ENCODE results near the gene MTCH1.
"Not testable (repeated sequence)": the region's sequence is repeated elsewhere in the genome, so short reads cannot be mapped to it uniquely, and the experiment has no call there.

Gene MTCH1

GRCh38 chr6:36955136-36955535 is 30.9 kb downstream of the MTCH1 start:
- Histone ChIP-seq H3K27ac (ENCODE audit: poor library complexity, severe bottlenecking) (no peak overlapping the region), H3K27me3 (ENCODE audit: insufficient read depth, poor library complexity, severe bottlenecking) (no peaks in the 10 kb centered on the region), H3K9me3 (ENCODE audit: severe bottlenecking) (no peaks in the 10 kb centered on the region), H3K36me3 (ENCODE audit: low read depth) (no peaks in the 10 kb centered on the region), H3K4me1 (ENCODE audit: insufficient read depth, poor library complexity, severe bottlenecking) (peaks cover 1% of the 10 kb centered on the region), H3K4me3 (ENCODE audit: severe bottlenecking) (no peak overlapping the region)
- no peak for TF ChIP-seq CTCF (IDR thresholded peaks at IDR 0.05; ENCODE audit: poor library complexity, severe bottlenecking)
- no peak for ATAC-seq (ENCODE audit: low read depth)
- no peak for DNase-seq (ENCODE audit: low spot score)

- TF ChIP-seq CTCF (IDR thresholded peaks at IDR 0.05; ENCODE audit: poor library complexity, severe bottlenecking), result no peak
- H3K4me1 ChIP-seq (ENCODE audit: insufficient read depth, poor library complexity, severe bottlenecking), result peaks cover 8% of the 10 kb centered on the region
- DNase-seq (ENCODE audit: low spot score) (no peak), ATAC-seq (ENCODE audit: low read depth) (no peak)
- no peaks in the 10 kb centered on the region for H3K9me3 ChIP-seq (ENCODE audit: severe bottlenecking)
- no peaks in the 10 kb centered on the region for H3K27me3 ChIP-seq (ENCODE audit: insufficient read depth, poor library complexity, severe bottlenecking)
- H3K27ac ChIP-seq (ENCODE audit: poor library complexity, severe bottlenecking), result peak within 1 kb of the TSS; percentile 10
- H3K36me3 ChIP-seq (ENCODE audit: low read depth), result no peaks in the 10 kb centered on the region
- H3K4me3 ChIP-seq (ENCODE audit: severe bottlenecking), result no peak within 1 kb of the TSS
These were observed 31.6 kb downstream of the MTCH1 start, which contains the start of gene PI16 for GRCh38 chr6:36954262-36954931. TSS of gene PI16 (plus strand) at chr6:36954738. CDS start at chr6:36954761, 23 bp downstream.

- Histone ChIP-seq H3K27ac (ENCODE audit: poor library complexity, severe bottlenecking) (no peak overlapping the region), H3K27me3 (ENCODE audit: insufficient read depth, poor library complexity, severe bottlenecking) (no peaks in the 10 kb centered on the region), H3K4me1 (ENCODE audit: insufficient read depth, poor library complexity, severe bottlenecking) (peaks cover 12% of the 10 kb centered on the region), H3K9me3 (ENCODE audit: severe bottlenecking) (no peaks in the 10 kb centered on the region), H3K36me3 (ENCODE audit: low read depth) (no peaks in the 10 kb centered on the region), H3K4me3 (ENCODE audit: severe bottlenecking) (no peak overlapping the region)
- TF ChIP-seq CTCF (IDR thresholded peaks at IDR 0.05; ENCODE audit: poor library complexity, severe bottlenecking), result no peak
- ATAC-seq (ENCODE audit: low read depth) (no peak), DNase-seq (ENCODE audit: low spot score) (no peak)
These were observed 32.1 kb downstream of the MTCH1 start for GRCh38 chr6:36953931-36954261.

- DNase-seq (ENCODE audit: low spot score), result no peak
- peaks cover 12% of the 10 kb centered on the region for H3K4me1 ChIP-seq (ENCODE audit: insufficient read depth, poor library complexity, severe bottlenecking)
- H3K9me3 ChIP-seq (ENCODE audit: severe bottlenecking), result no peaks in the 10 kb centered on the region
- no peak for TF ChIP-seq CTCF (IDR thresholded peaks at IDR 0.05; ENCODE audit: poor library complexity, severe bottlenecking)
- no peak overlapping the region for H3K4me3 ChIP-seq (ENCODE audit: severe bottlenecking)
- ATAC-seq (ENCODE audit: low read depth), result peak; percentile 70
- H3K36me3 ChIP-seq (ENCODE audit: low read depth), result no peaks in the 10 kb centered on the region
- H3K27me3 ChIP-seq (ENCODE audit: insufficient read depth, poor library complexity, severe bottlenecking), result no peaks in the 10 kb centered on the region
- peak overlapping the region; percentile 47 for H3K27ac ChIP-seq (ENCODE audit: poor library complexity, severe bottlenecking)
These were observed 36.4 kb downstream of the MTCH1 start for GRCh38 chr6:36949636-36950035.

- H3K27me3 ChIP-seq (ENCODE audit: insufficient read depth, poor library complexity, severe bottlenecking); DNase-seq (ENCODE audit: low spot score); ATAC-seq (ENCODE audit: low read depth); H3K4me3 ChIP-seq (ENCODE audit: severe bottlenecking); H3K36me3 ChIP-seq (ENCODE audit: low read depth); H3K9me3 ChIP-seq (ENCODE audit: severe bottlenecking): not testable (repeated sequence)
- peaks cover 12% of the 10 kb centered on the region for H3K4me1 ChIP-seq (ENCODE audit: insufficient read depth, poor library complexity, severe bottlenecking)
- peak overlapping the region; percentile 47 for H3K27ac ChIP-seq (ENCODE audit: poor library complexity, severe bottlenecking)
These were observed 36.9 kb downstream of the MTCH1 start for GRCh38 chr6:36949076-36949475.

Data from RWPE2 (cell line).